Prostate gland (tissue), 2 donors: ENCODE data around the gene PDZD4.

Experiments
- CTCF ChIP-seq, 4 experiments: fragments of 200-600 bp in 2 of 4; fragments of 450-650 bp in 2 of 4; sonication (generic) in 2 of 4; IDR thresholded peaks; 1 replicate in 3 of 4; 2 replicates in 1 of 4; pipeline ENCODE4 v1.5.1; 2016 to 2019; ENCODE audit warnings: antibody characterized with exemption in 4 of 4, mild to moderate bottlenecking in 2 of 4, moderate library complexity in 2 of 4
- POLR2A ChIP-seq: fragments of 450-650 bp; IDR thresholded peaks from one replicate; pipeline ENCODE4 v1.6.1; 2016; ENCODE audit warnings: antibody characterized with exemption, mild to moderate bottlenecking
- POLR2AphosphoS5 ChIP-seq: sonication (generic); formaldehyde crosslinking; IDR thresholded peaks from one replicate; pipeline ENCODE4 v1.6.1; 2017; ENCODE audit warnings: antibody characterized with exemption

- TF ChIP-seq CTCF (IDR thresholded peaks at IDR 0.05) (no peak), POLR2A (no peak), POLR2AphosphoS5 (no peak)
These were observed 17.2 kb downstream of the PDZD4 start for GRCh38 chrX:153813161-153813560.
